ENCODE measurements around the gene RSPH1.

- TF ChIP-seq POLR2A (IDR thresholded peaks at IDR 0.05), result no peak
- no peak for TF ChIP-seq CTCF (IDR thresholded peaks at IDR 0.05)
- TF ChIP-seq EP300 (IDR thresholded peaks at IDR 0.05), result no peak
Measured at GRCh38 chr21:42507418-42507817, 11.4 kb upstream of the RSPH1 start.
